C4-2B (cell line): ENCODE measurements around the gene MFNG.

Experiments
- CTCF ChIP-seq: fragments of 450-650 bp; conservative IDR thresholded peaks from 2 replicates; pipeline ENCODE4 v1.5.1; 2017; ENCODE audit warnings: mild to moderate bottlenecking
- ZFX ChIP-seq: fragments of 450-650 bp; IDR thresholded peaks from 2 replicates; pipeline ENCODE4 v1.6.1; 2017

GRCh38 chr22:37514526-37515051 lies 28.4 kb upstream of the MFNG start:
- no peak for TF ChIP-seq CTCF
- no peak for TF ChIP-seq ZFX
